Endothelial cell of umbilical vein (primary cell): ENCODE results near the gene PPP2R5D. TPM values are rescaled to one million over a fixed set of nuclear protein-coding genes. Genes with fewer than 3 reads are reported as not detected.

Experiments
- BruUV-seq: library from RNA; stranded (reverse); fragments of 400-500 nt; replicated peaks from 2 replicates; lab custom pipeline; 2021; lab: Mats Ljungman, UMichigan
- CTCF ChIA-PET: fragments of 300-600, 350-600 bp; sonication (Branson Sonifier 250); formaldehyde crosslinking; loops from one replicate; lab custom pipeline; 2021; ENCODE audit warnings: antibody characterized with exemption, inconsistent platforms; lab: Charles Lee
- POLR2A ChIA-PET: fragments of 300-600, 350-600 bp; sonication (Branson Sonifier 250); formaldehyde crosslinking; loops from one replicate; lab custom pipeline; 2021; ENCODE audit warnings: antibody characterized with exemption, inconsistent platforms; lab: Charles Lee
- DNase-seq: peaks from one replicate; pipeline ENCODE4 v3.0.0-alpha.2; 2011; ENCODE audit warnings: low read depth, low spot score
- FAIRE-seq: peaks from 2 replicates; lab custom pipeline; 2011; peaks lifted over from hg19 to GRCh38; lab: Jason Lieb, UNC
- H2AFZ ChIP-seq: 2 replicates; pipeline ENCODE4 v1.6.0; 2012; ENCODE audit warnings: low read depth, low read length, control low read depth, inconsistent platforms
- H3K27ac ChIP-seq: 2 replicates; pipeline ENCODE4 v1.5.1; 2011; ENCODE audit warnings: low read depth, mild to moderate bottlenecking, control low read depth, low read length, moderate library complexity; ENCODE audit not compliant: insufficient read depth
- H3K27me3 ChIP-seq, 2 experiments: 2 replicates each; pipeline versions ENCODE4 v1.6.0 to v1.6.1; 2011; ENCODE audit warnings: low read length in 2 of 2, mixed read lengths in 1 of 2; ENCODE audit not compliant: control insufficient read depth in 2 of 2, insufficient read depth in 2 of 2
- H3K36me3 ChIP-seq, 2 experiments: 2 replicates in 1 of 2; 3 replicates in 1 of 2; pipeline ENCODE4 v1.5.1; 2011; ENCODE audit warnings: low read length in 2 of 2, mild to moderate bottlenecking in 1 of 2, moderate library complexity in 1 of 2; ENCODE audit not compliant: control insufficient read depth in 2 of 2, insufficient read depth in 2 of 2; ENCODE audit errors: extremely low read depth in 1 of 2
- H3K4me1 ChIP-seq: 3 replicates; pipeline ENCODE4 v1.5.1; 2011; ENCODE audit warnings: mild to moderate bottlenecking, low read length; ENCODE audit not compliant: control insufficient read depth, insufficient read depth; ENCODE audit errors: extremely low read depth
- H3K4me2 ChIP-seq: 2 replicates; pipeline ENCODE4 v1.6.1; 2011; ENCODE audit warnings: low read length, control low read depth, mixed read lengths; ENCODE audit not compliant: insufficient read depth
- H3K4me3 ChIP-seq, 3 experiments: fragments of 200-600 bp in 1 of 3; sonication (generic), shearing (Covaris generic) in 1 of 3; replicated peaks in 1 of 3; 2 replicates each; pipeline ENCODE4 v1.5.1; 2011 to 2016; ENCODE audit warnings: control low read depth in 3 of 3, low read length in 3 of 3, mild to moderate bottlenecking in 2 of 3, inconsistent platforms in 1 of 3, low read depth in 1 of 3, moderate library complexity in 1 of 3; ENCODE audit not compliant: insufficient read depth in 1 of 3
- H3K79me2 ChIP-seq: 2 replicates; pipeline ENCODE4 v1.6.0; 2012; ENCODE audit warnings: low read length, inconsistent platforms; ENCODE audit not compliant: control insufficient read depth, insufficient read depth
- H3K9ac ChIP-seq: replicated peaks from 2 replicates; pipeline ENCODE3; 2011; ENCODE audit warnings: low read length, control low read depth; ENCODE audit not compliant: insufficient read depth; ENCODE audit errors: extremely low read depth
- H3K9me1 ChIP-seq: replicated peaks from 3 replicates; pipeline ENCODE4 v1.6.0; 2011; ENCODE audit warnings: mild to moderate bottlenecking, low read length; ENCODE audit not compliant: control insufficient read depth, insufficient read depth; ENCODE audit errors: extremely low read depth
- H3K9me3 ChIP-seq: replicated peaks from 2 replicates; pipeline ENCODE4 v1.5.1; 2012; ENCODE audit warnings: low read length, inconsistent platforms; ENCODE audit not compliant: control insufficient read depth, insufficient read depth
- H4K20me1 ChIP-seq: replicated peaks from 2 replicates; pipeline ENCODE3; 2011; ENCODE audit warnings: mild to moderate bottlenecking, low read length; ENCODE audit not compliant: control insufficient read depth, insufficient read depth; ENCODE audit errors: extremely low read depth
- CTCF ChIP-seq, 2 donors: IDR thresholded peaks; 1 replicate in 1 of 2; 2 replicates in 1 of 2; pipeline ENCODE4 v1.5.1; 2011; ENCODE audit warnings: low read length in 2 of 2, mild to moderate bottlenecking in 2 of 2, moderate library complexity in 2 of 2, control low read depth in 1 of 2, inconsistent platforms in 1 of 2, low read depth in 1 of 2; ENCODE audit not compliant: insufficient read depth in 1 of 2; ENCODE audit errors: extremely low read depth in 1 of 2
- EZH2 ChIP-seq: IDR thresholded peaks from 2 replicates; pipeline ENCODE4 v1.6.1; 2012; ENCODE audit warnings: borderline replicate concordance, low read depth, mild to moderate bottlenecking, moderate library complexity, low read length, inconsistent platforms; ENCODE audit not compliant: severe bottlenecking
- FOS ChIP-seq: IDR thresholded peaks from 2 replicates; pipeline ENCODE4 v1.6.1; 2011; ENCODE audit warnings: mild to moderate bottlenecking, low read length, moderate library complexity, borderline replicate concordance; ENCODE audit not compliant: insufficient read depth
- GATA2 ChIP-seq: IDR thresholded peaks from 2 replicates; pipeline ENCODE4 v1.7.0; 2011; ENCODE audit warnings: low read depth, mild to moderate bottlenecking, moderate library complexity, mixed read lengths, low read length; ENCODE audit not compliant: insufficient read length, insufficient read depth
- MAX ChIP-seq: IDR thresholded peaks from 2 replicates; pipeline ENCODE4 v1.6.1; 2011; ENCODE audit not compliant: insufficient read depth, insufficient read length
- MYC ChIP-seq: IDR thresholded peaks from one replicate; pipeline ENCODE4 v1.6.1; 2011; ENCODE audit warnings: mild to moderate bottlenecking, low read depth, low read length
- POLR2A ChIP-seq: IDR thresholded peaks from 2 replicates; pipeline ENCODE4 v1.6.1; 2012; ENCODE audit warnings: low read depth, mild to moderate bottlenecking, control low read depth, low read length
- POLR2AphosphoS5 ChIP-seq: IDR thresholded peaks from 2 replicates; pipeline ENCODE4 v1.6.1; 2012; ENCODE audit warnings: low read depth, mild to moderate bottlenecking, control low read depth, low read length, moderate library complexity; ENCODE audit not compliant: insufficient read depth
- dilution Hi-C: fragments of 300-500 bp; cut with MboI; formaldehyde crosslinking; loops from one replicate; pipeline ENCODE4 v1.15.0; 2019; ENCODE audit warnings: low sequenced_read_pairs; ENCODE audit not compliant: extremely low pct_ligation_motif_present
- intact Hi-C: fragments of 100-400 bp; cut with micrococcal nuclease; formaldehyde crosslinking; loops from one replicate; pipeline ENCODE4 v1.10.0; 2022
- polyA plus RNA-seq, 4 experiments: library from polyadenylated mRNA; depleted of rRNA in 3 of 4; stranded (reverse) in 3 of 4; unstranded in 1 of 4; fragments of >200 nt; gene quantifications; 2 replicates each; pipeline versions ENCODE4 v1.2.1 to v1.2.3, GENCODE V29; 2011 to 2012; ENCODE audit warnings: missing spikeins in 1 of 4
- total RNA-seq: library from RNA; stranded (reverse); gene quantifications from 2 replicates; pipeline ENCODE4 v1.2.3, GENCODE V29; 2021

PPP2R5D gene
- total and polyA plus RNA-seq, 2 donors (not counting 3 experiments of a cell fraction or from before 2014, with no cell fraction given): 45.5 to 60.2 TPM

- CTCF ChIA-PET: no interaction called here
- Histone ChIP-seq H3K9ac (no peak overlapping the region), H3K4me1 (no peaks in the 10 kb centered on the region), H3K4me3 (no peak overlapping the region), H3K36me3 (peaks cover 3 to 21% of the 10 kb centered on the region in 2 experiments), H3K9me3 (no peaks in the 10 kb centered on the region), H3K27me3 (no peaks in the 10 kb centered on the region), H3K9me1 (no peaks in the 10 kb centered on the region), H3K79me2 (no peaks in the 10 kb centered on the region), H4K20me1 (no peaks in the 10 kb centered on the region), H3K4me2 (no peak overlapping the region), H3K27ac (no peak overlapping the region), H2AFZ (no peak overlapping the region)
- intact Hi-C loops: no loop called here
- TF ChIP-seq CTCF (IDR thresholded peaks at IDR 0.05; ENCODE audit: extremely low read depth in 1 of 2, insufficient read depth in 1 of 2, low read depth in 1 of 2, low read length in 2 of 2) (no peak), EZH2 (no peak), MYC (no peak), FOS (no peak), POLR2AphosphoS5 (no peak), POLR2A (no peak), MAX (no peak), GATA2 (no peak)
- FAIRE-seq (no peak), DNase-seq (no peak)
- no TSS peak for BruUV-seq
- dilution Hi-C loops: no loop called here
- POLR2A ChIA-PET: interaction anchor here (0.6 kb wide), 1 partner anchor 10 kb away, joined by 3 read pairs; no protein-coding TSS in a partner anchor
Observed at GRCh38 chr6:42942444-42942843, 41.9 kb upstream of the PPP2R5D start.
